ENCODE data around the gene DHX32. TPM values are rescaled to one million over a fixed set of nuclear protein-coding genes. Genes with fewer than 3 reads are reported as not detected.

The DHX32 gene
- total RNA-seq, 1 donor from 2014 or later: 53.4 TPM

DNA sequence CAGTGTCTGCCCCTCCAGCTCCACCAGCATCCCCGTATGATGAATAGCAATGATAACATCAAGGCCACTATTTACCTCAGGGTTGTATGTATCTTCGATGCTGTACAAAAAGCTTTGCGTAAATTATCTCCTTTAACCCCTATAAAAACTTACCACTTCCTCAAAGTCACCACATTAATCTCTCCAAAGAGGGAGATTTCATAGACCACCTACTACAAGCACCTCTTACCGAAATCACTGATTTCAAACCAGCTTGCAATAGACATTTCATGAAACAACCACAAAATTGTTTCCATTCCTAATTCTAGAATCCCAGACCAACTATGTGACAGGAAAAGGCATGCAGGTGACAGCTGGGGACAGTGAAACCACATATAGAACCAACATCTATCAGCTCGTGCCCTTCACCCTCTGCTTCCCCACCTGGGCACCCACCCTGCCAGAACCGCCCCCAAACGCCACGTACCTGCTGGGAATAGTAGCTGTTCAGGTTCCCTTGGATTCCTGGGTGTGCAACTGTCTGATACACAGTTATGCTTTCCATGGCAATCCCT, 85.4 kb downstream of the DHX32 start:
- Histone ChIP-seq H3F3A (ENCODE audit: low read depth) (no peaks in the 10 kb centered on the region), H4K20me1 (ENCODE audit: low read depth) (no peaks in the 10 kb centered on the region), H3K9ac (no peak overlapping the region), H3K27ac (no peak overlapping the region), H2AFZ (replicated peaks) (no peak overlapping the region), H3K4me1 (no peaks in the 10 kb centered on the region), H3K27me3 (no peaks in the 10 kb centered on the region), H3K79me2 (ENCODE audit: low read depth) (no peaks in the 10 kb centered on the region), H3K4me3 (no peak overlapping the region), H3K9me3 (ENCODE audit: low read depth) (no peaks in the 10 kb centered on the region), H3K4me2 (no peak overlapping the region), H3K36me3 (no peaks in the 10 kb centered on the region)
- TF ChIP-seq EZH2phosphoT487 (IDR thresholded peaks at IDR 0.05): no peak
- no peak for TF ChIP-seq EZH2 (IDR thresholded peaks at IDR 0.05)
- TF ChIP-seq, protein P1, sequence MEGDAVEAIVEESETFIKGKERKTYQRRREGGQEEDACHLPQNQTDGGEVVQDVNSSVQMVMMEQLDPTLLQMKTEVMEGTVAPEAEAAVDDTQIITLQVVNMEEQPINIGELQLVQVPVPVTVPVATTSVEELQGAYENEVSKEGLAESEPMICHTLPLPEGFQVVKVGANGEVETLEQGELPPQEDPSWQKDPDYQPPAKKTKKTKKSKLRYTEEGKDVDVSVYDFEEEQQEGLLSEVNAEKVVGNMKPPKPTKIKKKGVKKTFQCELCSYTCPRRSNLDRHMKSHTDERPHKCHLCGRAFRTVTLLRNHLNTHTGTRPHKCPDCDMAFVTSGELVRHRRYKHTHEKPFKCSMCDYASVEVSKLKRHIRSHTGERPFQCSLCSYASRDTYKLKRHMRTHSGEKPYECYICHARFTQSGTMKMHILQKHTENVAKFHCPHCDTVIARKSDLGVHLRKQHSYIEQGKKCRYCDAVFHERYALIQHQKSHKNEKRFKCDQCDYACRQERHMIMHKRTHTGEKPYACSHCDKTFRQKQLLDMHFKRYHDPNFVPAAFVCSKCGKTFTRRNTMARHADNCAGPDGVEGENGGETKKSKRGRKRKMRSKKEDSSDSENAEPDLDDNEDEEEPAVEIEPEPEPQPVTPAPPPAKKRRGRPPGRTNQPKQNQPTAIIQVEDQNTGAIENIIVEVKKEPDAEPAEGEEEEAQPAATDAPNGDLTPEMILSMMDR (IDR thresholded peaks at IDR 0.05): no peak
- Mint-ChIP-seq H3K36me3 (peaks cover 13% of the 10 kb centered on the region), H3K27ac (no peak overlapping the region), H3K4me3 (no peak overlapping the region), H3K27me3 (ENCODE audit: insufficient read depth, low read depth) (peaks cover 2% of the 10 kb centered on the region), H3K9me3 (no peaks in the 10 kb centered on the region), H3K4me1 (no peaks in the 10 kb centered on the region)
- no peak for DNase-seq (ENCODE audit: low spot score)

DNA sequence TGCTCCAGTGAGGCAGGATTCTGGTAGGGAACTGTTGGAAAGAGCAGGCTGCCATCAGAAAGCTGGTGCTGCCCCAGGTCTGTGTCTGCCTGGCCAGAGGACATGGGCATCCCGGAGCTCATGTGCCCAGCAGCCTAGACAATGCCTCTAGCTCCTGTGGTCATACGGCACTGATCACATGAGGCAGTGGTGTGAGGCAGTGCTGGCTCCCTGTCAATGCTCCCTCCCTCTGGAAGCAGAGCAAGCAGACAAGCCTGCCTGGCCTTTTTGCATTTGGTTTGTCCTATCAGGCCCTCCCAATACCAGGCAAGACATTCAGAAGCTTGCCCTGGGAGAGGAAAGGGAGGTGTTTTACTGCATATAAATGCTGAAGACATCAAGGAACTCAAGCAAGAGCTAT, 86.0 kb downstream of the DHX32 start:
- no peaks in the 10 kb centered on the region for H3K4me1 ChIP-seq
- H3K4me3 ChIP-seq: no peak overlapping the region
- H3K4me2 ChIP-seq: no peak overlapping the region
- no peak overlapping the region for H3K4me3 Mint-ChIP-seq
- H3K9me3 Mint-ChIP-seq: no peaks in the 10 kb centered on the region
- peaks cover 13% of the 10 kb centered on the region for H3K36me3 Mint-ChIP-seq
- no peaks in the 10 kb centered on the region for H3K79me2 ChIP-seq (ENCODE audit: low read depth)
- DNase-seq (ENCODE audit: low spot score): no peak
- H3F3A ChIP-seq (ENCODE audit: low read depth): no peaks in the 10 kb centered on the region
- H2AFZ ChIP-seq (replicated peaks): no peak overlapping the region
- H3K9ac ChIP-seq: no peak overlapping the region
- H3K27me3 Mint-ChIP-seq (ENCODE audit: insufficient read depth, low read depth): peaks cover 3% of the 10 kb centered on the region
- no peaks in the 10 kb centered on the region for H4K20me1 ChIP-seq (ENCODE audit: low read depth)
- no peak for TF ChIP-seq EZH2phosphoT487 (IDR thresholded peaks at IDR 0.05)
- no peak for TF ChIP-seq EZH2 (IDR thresholded peaks at IDR 0.05)
- TF ChIP-seq, protein P1 (IDR thresholded peaks at IDR 0.05): no peak
- no peaks in the 10 kb centered on the region for H3K4me1 Mint-ChIP-seq
- no peaks in the 10 kb centered on the region for H3K27me3 ChIP-seq
- H3K9me3 ChIP-seq (ENCODE audit: low read depth): no peaks in the 10 kb centered on the region
- H3K36me3 ChIP-seq: no peaks in the 10 kb centered on the region
- H3K27ac ChIP-seq: no peak overlapping the region
- no peak overlapping the region for H3K27ac Mint-ChIP-seq

DNA sequence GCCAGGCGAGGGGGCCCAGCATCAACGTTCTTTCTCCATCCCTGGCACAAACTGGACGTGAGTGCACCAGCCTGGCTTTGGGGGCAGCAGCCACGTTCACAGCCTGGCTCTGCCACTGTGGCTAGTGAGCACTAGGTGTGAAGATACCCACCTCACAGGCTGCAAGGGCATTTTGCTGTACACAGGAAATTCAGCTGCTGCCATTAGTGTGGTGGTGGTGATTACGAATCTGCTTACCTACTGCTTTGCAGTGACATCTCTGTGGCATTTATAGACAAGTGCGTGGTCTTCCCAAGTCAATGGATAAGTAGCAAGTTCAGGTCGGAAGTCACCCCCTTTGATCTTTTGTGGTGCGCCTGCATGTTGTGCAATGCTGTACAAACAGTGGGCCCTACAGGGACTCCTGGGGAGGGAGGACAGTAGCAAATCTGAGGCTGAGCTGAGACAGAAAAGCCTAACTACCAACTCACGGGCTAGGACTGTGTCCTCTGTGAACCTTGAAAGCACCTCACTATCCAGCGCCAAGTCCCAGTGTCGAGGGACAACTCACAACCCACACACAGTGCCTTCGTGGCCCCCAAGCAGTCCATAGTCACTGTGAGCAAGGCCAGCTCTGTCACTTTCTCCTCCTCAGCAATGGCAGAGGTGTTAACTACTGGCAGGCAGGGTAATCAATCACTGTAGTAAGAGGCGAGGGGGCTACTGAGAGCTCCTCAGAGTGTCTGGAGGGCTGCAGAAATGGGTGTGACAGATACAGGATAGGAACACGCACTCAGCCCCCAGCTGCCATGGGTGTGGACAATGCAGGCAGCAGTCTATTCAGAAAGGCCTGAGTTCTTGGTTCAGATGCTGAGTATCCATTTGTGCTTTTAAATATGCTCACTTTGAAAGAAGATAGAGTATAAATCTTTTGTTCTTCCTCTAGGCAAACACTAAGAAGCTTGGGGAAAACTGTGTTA, 88.5 kb downstream of the DHX32 start:
- Histone ChIP-seq H4K20me1 (ENCODE audit: low read depth) (no peaks in the 10 kb centered on the region), H3K4me1 (no peaks in the 10 kb centered on the region), H2AFZ (replicated peaks) (no peak overlapping the region), H3K9me3 (ENCODE audit: low read depth) (no peaks in the 10 kb centered on the region), H3K27ac (no peak overlapping the region), H3K4me3 (no peak overlapping the region), H3K79me2 (ENCODE audit: low read depth) (no peaks in the 10 kb centered on the region), H3K27me3 (no peaks in the 10 kb centered on the region), H3K36me3 (no peaks in the 10 kb centered on the region), H3K4me2 (no peak overlapping the region), H3K9ac (no peak overlapping the region), H3F3A (ENCODE audit: low read depth) (no peaks in the 10 kb centered on the region)
- Mint-ChIP-seq H3K27me3 (ENCODE audit: insufficient read depth, low read depth) (peaks cover 5% of the 10 kb centered on the region), H3K9me3 (no peaks in the 10 kb centered on the region), H3K36me3 (peaks cover 18% of the 10 kb centered on the region), H3K4me1 (peaks cover 2% of the 10 kb centered on the region), H3K27ac (no peak overlapping the region), H3K4me3 (no peak overlapping the region)
- TF ChIP-seq EZH2phosphoT487 (IDR thresholded peaks at IDR 0.05): no peak
- TF ChIP-seq, protein P1 (IDR thresholded peaks at IDR 0.05): no peak
- TF ChIP-seq EZH2 (IDR thresholded peaks at IDR 0.05): no peak
- DNase-seq (ENCODE audit: low spot score): no peak
